Jurkat, Clone E6-1 (cell line): ENCODE results near the gene DNAH8.

Experiments used
- DNase-seq: peaks from one replicate; pipeline ENCODE4 v3.0.0-alpha.2; 2011; ENCODE audit warnings: low read depth, low spot score
- H3K4me3 ChIP-seq: 2 replicates; pipeline ENCODE4 v1.5.1; 2011; ENCODE audit warnings: mild to moderate bottlenecking, low read length, control low read depth, moderate library complexity

The DNAH8 gene

DNA sequence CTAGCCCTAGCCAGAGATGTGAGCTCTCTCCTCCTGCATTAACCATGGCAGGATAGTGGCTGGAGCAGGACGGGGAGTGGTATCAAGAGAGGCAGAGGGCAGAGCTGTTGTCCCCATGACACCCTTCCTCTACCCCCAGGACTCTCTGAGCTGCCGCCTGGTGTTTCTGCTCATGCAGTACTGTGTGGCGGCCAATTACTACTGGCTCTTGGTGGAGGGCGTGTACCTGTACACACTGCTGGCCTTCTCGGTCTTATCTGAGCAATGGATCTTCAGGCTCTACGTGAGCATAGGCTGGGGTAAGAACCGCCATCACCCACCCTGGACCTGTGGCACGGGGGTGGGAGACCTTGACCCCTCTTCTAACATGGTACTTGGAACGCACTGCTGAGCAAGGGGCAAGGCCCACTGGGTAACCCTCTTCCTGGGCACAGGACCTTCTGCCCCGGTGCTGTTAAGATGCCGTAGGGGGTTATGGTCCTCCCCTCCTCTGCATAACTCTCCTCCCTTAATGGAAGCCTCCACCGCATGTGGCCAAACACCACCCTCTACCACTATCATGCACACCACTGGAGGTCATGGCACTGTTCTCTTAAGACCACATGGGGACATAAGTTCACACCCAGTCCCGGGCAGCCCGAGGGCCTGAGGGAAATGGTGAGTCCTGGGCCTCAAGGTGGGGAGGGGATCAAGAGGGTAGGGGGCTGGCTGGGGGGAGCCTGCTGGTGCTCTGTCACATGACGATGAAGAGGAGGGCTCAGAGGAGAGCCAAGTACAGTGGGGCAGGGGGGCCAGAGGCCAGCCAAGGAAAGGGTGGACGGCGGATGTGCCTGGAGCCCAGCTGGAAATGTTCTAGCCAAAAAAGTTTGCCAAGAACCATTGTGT lies 358.6 kb downstream of the DNAH8 start:
- no peak overlapping the region for H3K4me3 ChIP-seq

GRCh38 chr6:39074486-39074885 lies 359.4 kb downstream of the DNAH8 start:
- no peak for DNase-seq
- H3K4me3 ChIP-seq = no peak overlapping the region

More for the DNA sequence above, 358.6 kb downstream of the DNAH8 start:
- no peak for DNase-seq

GRCh38 chr6:39075010-39075686 lies 360.0 kb downstream of the DNAH8 start:
- no peak for DNase-seq
- H3K4me3 ChIP-seq = no peak overlapping the region

DNA sequence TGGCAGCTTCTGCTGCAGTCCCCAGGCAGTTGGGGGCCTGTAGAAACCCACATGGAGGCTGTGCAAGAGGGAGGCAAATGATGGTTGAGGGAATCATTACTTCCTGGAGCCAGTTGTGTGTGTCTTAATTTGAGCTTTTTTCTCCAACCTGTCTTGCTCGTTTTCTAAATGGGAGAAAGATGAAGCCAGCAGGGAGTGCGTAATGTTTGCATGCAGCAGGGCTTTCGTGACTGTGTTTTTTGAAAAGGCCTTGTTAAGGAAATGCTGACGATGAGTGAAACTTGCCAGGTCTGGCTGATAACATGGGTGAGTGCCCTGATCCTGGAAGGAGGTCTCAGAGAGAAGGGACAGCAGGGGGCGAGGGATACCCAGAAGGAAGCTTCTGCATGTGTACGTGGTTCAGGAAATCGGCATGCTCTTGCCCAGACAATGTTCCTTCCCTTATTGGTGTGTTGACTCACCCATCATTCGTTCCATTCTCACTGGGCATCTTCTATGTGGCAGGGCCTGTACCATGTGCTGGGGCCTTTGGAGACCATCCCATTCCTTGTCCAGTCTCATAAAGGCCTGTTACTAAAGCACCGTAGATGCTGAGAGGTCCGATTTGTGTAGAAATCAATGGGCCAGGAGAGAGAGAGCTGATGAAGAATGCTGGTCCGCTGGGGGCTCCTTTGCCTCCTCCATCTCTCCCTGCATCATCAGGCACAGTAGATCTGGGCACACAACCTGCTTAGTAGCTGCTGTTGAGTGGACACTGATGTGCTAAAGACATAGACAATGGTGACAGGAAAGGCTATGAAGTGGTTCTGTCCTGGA lies 360.9 kb downstream of the DNAH8 start:
- no peak overlapping the region for H3K4me3 ChIP-seq
- no peak for DNase-seq

DNA sequence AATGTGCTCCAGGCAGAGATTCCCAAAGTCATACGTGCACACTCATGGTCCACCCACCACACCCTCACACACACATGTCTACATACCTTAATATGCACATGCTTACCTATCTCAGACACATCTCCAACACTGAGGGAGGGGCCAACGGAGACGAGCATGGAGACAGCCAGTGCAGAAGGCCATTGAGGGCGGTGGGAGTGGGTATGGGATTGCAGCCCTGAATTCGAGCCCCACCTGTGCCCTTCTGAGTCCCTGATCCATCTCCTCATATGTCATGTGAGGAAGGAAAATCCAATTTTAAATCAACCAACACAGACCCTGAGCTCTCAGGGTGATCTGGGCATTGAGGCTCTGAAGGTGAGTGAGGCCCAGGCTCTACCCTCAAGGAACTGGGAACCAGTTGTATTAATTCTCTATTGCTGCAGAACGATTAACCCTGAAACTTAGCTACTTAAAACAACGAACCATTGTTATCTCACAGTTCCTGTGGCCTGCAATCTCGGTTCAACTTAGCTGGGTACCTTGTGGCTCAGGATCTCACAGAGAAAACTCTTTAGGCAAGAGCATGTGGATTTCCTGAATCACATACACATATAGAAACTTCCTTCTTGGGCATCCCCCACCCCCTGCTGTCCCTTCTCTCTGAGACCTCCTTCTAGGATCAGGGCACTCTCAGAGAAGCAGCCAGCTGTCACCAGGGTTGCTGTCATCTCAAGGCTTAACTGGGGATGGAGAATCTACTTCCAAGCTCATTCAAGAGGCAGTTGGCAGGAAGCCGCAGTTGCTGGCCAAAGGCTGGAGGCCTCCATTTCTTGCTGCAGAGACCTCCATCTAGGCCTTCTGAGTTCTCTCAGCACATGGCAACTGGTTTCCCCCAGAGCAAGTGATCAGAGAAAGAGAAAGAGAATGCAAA lies 361.8 kb downstream of the DNAH8 start:
- no peak overlapping the region for H3K4me3 ChIP-seq
- DNase-seq = no peak

- H3K4me3 ChIP-seq = no peak overlapping the region
- no peak for DNase-seq
These were observed 362.9 kb downstream of the DNAH8 start for GRCh38 chr6:39077882-39078594.

DNA sequence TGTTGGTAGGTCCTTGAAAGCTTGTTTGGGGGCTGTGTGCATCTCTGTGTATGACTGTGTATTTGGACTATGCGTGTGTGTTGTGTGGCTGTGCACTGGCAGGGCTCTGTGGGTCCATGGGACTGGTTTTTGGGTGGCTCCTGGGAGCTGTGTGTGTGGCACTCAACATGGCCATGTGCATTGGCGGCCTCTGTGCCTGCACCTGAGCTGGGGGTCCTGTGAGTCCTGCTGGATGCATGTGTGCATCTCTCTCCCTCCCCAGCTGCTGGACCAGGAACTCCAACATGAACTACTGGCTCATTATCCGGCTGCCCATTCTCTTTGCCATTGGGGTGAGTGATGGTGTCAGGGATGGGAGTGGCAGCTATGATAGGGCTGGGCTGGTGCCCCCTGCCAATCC lies 363.6 kb downstream of the DNAH8 start:
- no peak for DNase-seq
- H3K4me3 ChIP-seq = no peak overlapping the region

- H3K4me3 ChIP-seq = no peak overlapping the region
- DNase-seq = no peak
These were observed 364.4 kb downstream of the DNAH8 start for GRCh38 chr6:39079197-39080125.
